Liver (tissue), 9 donors: ENCODE results near the gene SCN3A. TPM values are rescaled to one million over a fixed set of nuclear protein-coding genes. Genes with fewer than 3 reads are reported as not detected.

ENCODE experiments used
- DNase-seq: peaks from one replicate; pipeline ENCODE4 v3.0.0-alpha.2; 2017; ENCODE audit warnings: low spot score
- H3K27ac ChIP-seq, 2 donors: one replicate each; pipeline ENCODE4 v1.7.0; 2013; ENCODE audit warnings: inconsistent platforms in 2 of 2, low read length in 2 of 2, control low read depth in 1 of 2, low read depth in 1 of 2, mild to moderate bottlenecking in 1 of 2
- H3K27me3 ChIP-seq, 4 donors: one replicate each; pipeline versions ENCODE4 v1.6.1 to v1.7.0; 2013; ENCODE audit warnings: low read length in 3 of 4, inconsistent platforms in 1 of 4, mild to moderate bottlenecking in 1 of 4, moderate library complexity in 1 of 4; ENCODE audit not compliant: control insufficient read depth in 4 of 4, insufficient read depth in 4 of 4
- H3K36me3 ChIP-seq, 4 donors: one replicate each; pipeline versions ENCODE4 v1.6.1 to v1.7.0; 2013; ENCODE audit warnings: low read length in 3 of 4, mild to moderate bottlenecking in 3 of 4, low read depth in 1 of 4, moderate library complexity in 1 of 4; ENCODE audit not compliant: control insufficient read depth in 4 of 4, insufficient read depth in 3 of 4
- H3K4me1 ChIP-seq, 4 donors: one replicate each; pipeline versions ENCODE4 v1.6.1 to v1.7.0; 2013; ENCODE audit warnings: low read length in 3 of 4, mild to moderate bottlenecking in 3 of 4, moderate library complexity in 1 of 4; ENCODE audit not compliant: control insufficient read depth in 4 of 4, insufficient read depth in 4 of 4
- H3K4me3 ChIP-seq, 3 donors: one replicate each; pipeline versions ENCODE4 v1.6.1 to v1.7.0; 2013; ENCODE audit warnings: low read length in 3 of 3, control low read depth in 1 of 3, low read depth in 1 of 3, mild to moderate bottlenecking in 1 of 3
- H3K9ac ChIP-seq, 2 donors: one replicate each; pipeline ENCODE4 v1.7.0; 2013; ENCODE audit warnings: low read length in 2 of 2, mild to moderate bottlenecking in 2 of 2, moderate library complexity in 2 of 2, control low read depth in 1 of 2, low read depth in 1 of 2
- H3K9me3 ChIP-seq, 4 donors: one replicate each; pipeline versions ENCODE4 v1.6.1 to v1.7.0; 2013; ENCODE audit warnings: low read length in 3 of 4; ENCODE audit not compliant: control insufficient read depth in 4 of 4
- EGR1 ChIP-seq, 2 donors: IDR thresholded peaks; 2 replicates each; pipeline ENCODE4 v1.6.1; 2016 to 2018; ENCODE audit warnings: antibody characterized with exemption in 2 of 2, low read depth in 2 of 2
- FOXA2 ChIP-seq: IDR thresholded peaks from 2 replicates; pipeline ENCODE4 v1.6.1; 2016; ENCODE audit warnings: antibody characterized with exemption
- JUND ChIP-seq, 2 donors: IDR thresholded peaks; 2 replicates each; pipeline ENCODE4 v1.6.1; 2016; ENCODE audit warnings: antibody characterized with exemption in 2 of 2
- RAD21 ChIP-seq, 2 donors: IDR thresholded peaks; 2 replicates each; pipeline ENCODE4 v1.6.1; 2016; ENCODE audit warnings: antibody characterized with exemption in 2 of 2, mild to moderate bottlenecking in 2 of 2
- TAF1 ChIP-seq: conservative IDR thresholded peaks from 2 replicates; pipeline ENCODE4 v1.6.1; 2016; ENCODE audit warnings: antibody characterized with exemption, mild to moderate bottlenecking
- YY1 ChIP-seq: IDR thresholded peaks from 2 replicates; pipeline ENCODE4 v1.6.1; 2016; ENCODE audit warnings: antibody characterized with exemption, mild to moderate bottlenecking
- WGBS: extraction: QIAGEN DNeasy Blood & Tissue Kit; methylation state at CpG from one replicate; pipeline ENCODE4 v1.1.7; 2013; 5-methylcytosine and 5-hydroxymethylcytosine counted together
- polyA plus RNA-seq, 2 donors: library from polyadenylated mRNA; stranded (reverse) in 1 of 2; unstranded in 1 of 2; fragments of 200-250 nt in 1 of 2; fragments of >200 nt in 1 of 2; fragmentation: Nextera tagmentation in 1 of 2; extraction: Ambion mirVana in 1 of 2; gene quantifications; one replicate each; pipeline versions ENCODE4 v1.2.1 to v1.2.3, GENCODE V29; 2013 to 2015
- total RNA-seq, 2 donors: library from RNA; depleted of rRNA; stranded (reverse); fragments of >200 nt; gene quantifications; one replicate each; pipeline ENCODE4 v1.2.3, GENCODE V29; 2014
- TF ChIP-seq, protein P1 (sequence below): fragments of 150-350 bp; IDR thresholded peaks from 2 replicates; pipeline ENCODE4 v1.5.1; 2017; ENCODE audit warnings: improper control_type of control experiment, low read depth, low read length; ENCODE audit not compliant: missing input control
- TF ChIP-seq, protein P2 (sequence below): IDR thresholded peaks from 2 replicates; pipeline ENCODE4 v1.6.1; 2016; ENCODE audit warnings: antibody characterized with exemption
- TF ChIP-seq, protein P3 (sequence below): IDR thresholded peaks from 2 replicates; pipeline ENCODE4 v1.6.1; 2016; ENCODE audit warnings: antibody characterized with exemption, mild to moderate bottlenecking
- TF ChIP-seq, protein P4 (sequence below): IDR thresholded peaks from 2 replicates; pipeline ENCODE4 v1.6.1; 2016; ENCODE audit warnings: antibody characterized with exemption
- TF ChIP-seq, protein P5 (sequence below): IDR thresholded peaks from 2 replicates; pipeline ENCODE4 v1.6.1; 2016; ENCODE audit warnings: antibody characterized with exemption
- donor health status: healthy.
- donor health status: healthy.
- donor health status: healthy.
- donor health status: healthy.
- donor health status: healthy.

The SCN3A gene
- total and polyA plus RNA-seq, 4 donors = 0.05 to 1.0 (median 0.29) TPM

DNA sequence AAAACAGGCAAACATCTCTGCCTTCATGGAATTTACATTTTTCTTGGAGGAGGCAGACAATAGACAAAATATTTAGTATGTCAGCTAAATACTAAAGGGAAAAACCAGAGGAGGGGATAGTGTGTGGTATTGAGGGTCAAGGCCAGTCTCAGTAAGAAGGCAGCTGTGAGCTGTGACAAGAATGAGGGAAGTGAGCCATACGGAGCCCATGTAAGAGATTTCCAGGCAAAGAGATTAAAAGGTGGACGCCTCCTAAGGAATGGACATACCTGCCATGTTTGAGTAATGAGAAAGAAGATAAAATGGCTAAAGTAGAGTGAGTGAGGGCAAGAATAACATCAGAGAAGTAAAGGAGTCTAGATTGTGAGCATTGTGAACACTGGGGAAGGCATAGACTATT is 33.2 kb upstream of the SCN3A start:
- Histone ChIP-seq H3K27me3 (no peaks in the 10 kb centered on the region), H3K36me3 (no peaks in the 10 kb centered on the region), H3K4me1 (no peaks in the 10 kb centered on the region), H3K9me3 (no peaks in the 10 kb centered on the region), H3K27ac (no peak overlapping the region), H3K9ac (no peak overlapping the region), H3K4me3 (no peak overlapping the region)
- TF ChIP-seq JUND (IDR thresholded peaks at IDR 0.05) = no peak
- TF ChIP-seq, protein P1, sequence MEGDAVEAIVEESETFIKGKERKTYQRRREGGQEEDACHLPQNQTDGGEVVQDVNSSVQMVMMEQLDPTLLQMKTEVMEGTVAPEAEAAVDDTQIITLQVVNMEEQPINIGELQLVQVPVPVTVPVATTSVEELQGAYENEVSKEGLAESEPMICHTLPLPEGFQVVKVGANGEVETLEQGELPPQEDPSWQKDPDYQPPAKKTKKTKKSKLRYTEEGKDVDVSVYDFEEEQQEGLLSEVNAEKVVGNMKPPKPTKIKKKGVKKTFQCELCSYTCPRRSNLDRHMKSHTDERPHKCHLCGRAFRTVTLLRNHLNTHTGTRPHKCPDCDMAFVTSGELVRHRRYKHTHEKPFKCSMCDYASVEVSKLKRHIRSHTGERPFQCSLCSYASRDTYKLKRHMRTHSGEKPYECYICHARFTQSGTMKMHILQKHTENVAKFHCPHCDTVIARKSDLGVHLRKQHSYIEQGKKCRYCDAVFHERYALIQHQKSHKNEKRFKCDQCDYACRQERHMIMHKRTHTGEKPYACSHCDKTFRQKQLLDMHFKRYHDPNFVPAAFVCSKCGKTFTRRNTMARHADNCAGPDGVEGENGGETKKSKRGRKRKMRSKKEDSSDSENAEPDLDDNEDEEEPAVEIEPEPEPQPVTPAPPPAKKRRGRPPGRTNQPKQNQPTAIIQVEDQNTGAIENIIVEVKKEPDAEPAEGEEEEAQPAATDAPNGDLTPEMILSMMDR = no peak
- TF ChIP-seq, protein P2, sequence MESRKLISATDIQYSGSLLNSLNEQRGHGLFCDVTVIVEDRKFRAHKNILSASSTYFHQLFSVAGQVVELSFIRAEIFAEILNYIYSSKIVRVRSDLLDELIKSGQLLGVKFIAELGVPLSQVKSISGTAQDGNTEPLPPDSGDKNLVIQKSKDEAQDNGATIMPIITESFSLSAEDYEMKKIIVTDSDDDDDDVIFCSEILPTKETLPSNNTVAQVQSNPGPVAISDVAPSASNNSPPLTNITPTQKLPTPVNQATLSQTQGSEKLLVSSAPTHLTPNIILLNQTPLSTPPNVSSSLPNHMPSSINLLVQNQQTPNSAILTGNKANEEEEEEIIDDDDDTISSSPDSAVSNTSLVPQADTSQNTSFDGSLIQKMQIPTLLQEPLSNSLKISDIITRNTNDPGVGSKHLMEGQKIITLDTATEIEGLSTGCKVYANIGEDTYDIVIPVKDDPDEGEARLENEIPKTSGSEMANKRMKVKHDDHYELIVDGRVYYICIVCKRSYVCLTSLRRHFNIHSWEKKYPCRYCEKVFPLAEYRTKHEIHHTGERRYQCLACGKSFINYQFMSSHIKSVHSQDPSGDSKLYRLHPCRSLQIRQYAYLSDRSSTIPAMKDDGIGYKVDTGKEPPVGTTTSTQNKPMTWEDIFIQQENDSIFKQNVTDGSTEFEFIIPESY = no peak
- 47% methylated on average over 2 of the region's 2 CpGs for WGBS
- no peak for DNase-seq

DNA sequence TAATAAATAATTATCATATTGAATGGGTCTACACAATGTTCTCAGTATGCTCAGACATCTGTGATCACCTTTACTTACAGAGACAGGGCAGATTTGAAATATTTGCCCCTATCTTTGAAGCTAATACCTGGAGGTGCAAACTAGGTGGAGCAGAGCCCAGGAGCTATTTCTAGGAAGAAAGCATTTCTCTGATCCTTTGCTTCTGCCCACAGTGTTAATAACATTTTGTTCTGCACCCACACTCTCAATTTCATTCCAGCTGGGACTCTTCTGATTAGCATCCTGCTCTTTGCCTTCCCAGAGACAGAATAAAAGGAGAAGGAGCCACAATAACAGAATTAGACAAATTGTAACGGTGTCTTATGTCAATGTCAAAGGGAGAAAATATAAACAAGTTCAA is 23.7 kb upstream of the SCN3A start:
- H3K27ac ChIP-seq = no peak overlapping the region
- no peaks in the 10 kb centered on the region for H3K9me3 ChIP-seq
- no peak overlapping the region for H3K9ac ChIP-seq
- TF ChIP-seq EGR1 (IDR thresholded peaks at IDR 0.05; ENCODE audit: low read depth in 2 of 2) (no peak), TAF1 (no peak), RAD21 (IDR thresholded peaks at IDR 0.05) (no peak), YY1 (no peak), FOXA2 (no peak)
- TF ChIP-seq, protein P3, sequence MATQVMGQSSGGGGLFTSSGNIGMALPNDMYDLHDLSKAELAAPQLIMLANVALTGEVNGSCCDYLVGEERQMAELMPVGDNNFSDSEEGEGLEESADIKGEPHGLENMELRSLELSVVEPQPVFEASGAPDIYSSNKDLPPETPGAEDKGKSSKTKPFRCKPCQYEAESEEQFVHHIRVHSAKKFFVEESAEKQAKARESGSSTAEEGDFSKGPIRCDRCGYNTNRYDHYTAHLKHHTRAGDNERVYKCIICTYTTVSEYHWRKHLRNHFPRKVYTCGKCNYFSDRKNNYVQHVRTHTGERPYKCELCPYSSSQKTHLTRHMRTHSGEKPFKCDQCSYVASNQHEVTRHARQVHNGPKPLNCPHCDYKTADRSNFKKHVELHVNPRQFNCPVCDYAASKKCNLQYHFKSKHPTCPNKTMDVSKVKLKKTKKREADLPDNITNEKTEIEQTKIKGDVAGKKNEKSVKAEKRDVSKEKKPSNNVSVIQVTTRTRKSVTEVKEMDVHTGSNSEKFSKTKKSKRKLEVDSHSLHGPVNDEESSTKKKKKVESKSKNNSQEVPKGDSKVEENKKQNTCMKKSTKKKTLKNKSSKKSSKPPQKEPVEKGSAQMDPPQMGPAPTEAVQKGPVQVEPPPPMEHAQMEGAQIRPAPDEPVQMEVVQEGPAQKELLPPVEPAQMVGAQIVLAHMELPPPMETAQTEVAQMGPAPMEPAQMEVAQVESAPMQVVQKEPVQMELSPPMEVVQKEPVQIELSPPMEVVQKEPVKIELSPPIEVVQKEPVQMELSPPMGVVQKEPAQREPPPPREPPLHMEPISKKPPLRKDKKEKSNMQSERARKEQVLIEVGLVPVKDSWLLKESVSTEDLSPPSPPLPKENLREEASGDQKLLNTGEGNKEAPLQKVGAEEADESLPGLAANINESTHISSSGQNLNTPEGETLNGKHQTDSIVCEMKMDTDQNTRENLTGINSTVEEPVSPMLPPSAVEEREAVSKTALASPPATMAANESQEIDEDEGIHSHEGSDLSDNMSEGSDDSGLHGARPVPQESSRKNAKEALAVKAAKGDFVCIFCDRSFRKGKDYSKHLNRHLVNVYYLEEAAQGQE = no peak
- TF ChIP-seq, protein P4, sequence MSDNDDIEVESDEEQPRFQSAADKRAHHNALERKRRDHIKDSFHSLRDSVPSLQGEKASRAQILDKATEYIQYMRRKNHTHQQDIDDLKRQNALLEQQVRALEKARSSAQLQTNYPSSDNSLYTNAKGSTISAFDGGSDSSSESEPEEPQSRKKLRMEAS = no peak
- TF ChIP-seq, protein P5, sequence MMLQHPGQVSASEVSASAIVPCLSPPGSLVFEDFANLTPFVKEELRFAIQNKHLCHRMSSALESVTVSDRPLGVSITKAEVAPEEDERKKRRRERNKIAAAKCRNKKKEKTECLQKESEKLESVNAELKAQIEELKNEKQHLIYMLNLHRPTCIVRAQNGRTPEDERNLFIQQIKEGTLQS = no peak
- no peaks in the 10 kb centered on the region for H3K27me3 ChIP-seq
- no peak for DNase-seq
- no peaks in the 10 kb centered on the region for H3K36me3 ChIP-seq
- H3K4me3 ChIP-seq = no peak overlapping the region
- H3K4me1 ChIP-seq = no peaks in the 10 kb centered on the region
- 78% methylated on average over 1 of the region's 1 CpG for WGBS
